Natural killer cell (primary cell): ENCODE measurements around the gene SHISA6. TPM values are rescaled to one million over a fixed set of nuclear protein-coding genes. Genes with fewer than 3 reads are reported as not detected.

Experiments used
- ATAC-seq, 3 donors: fragments of 150-1000 bp in 2 of 3; fragments of 200-7000 bp in 1 of 3; cut with Tn5 transposase; 1 replicate in 1 of 3; 2 replicates in 2 of 3; pipeline ENCODE4 v1.10.0; 2021; ENCODE audit warnings: mild to moderate bottlenecking in 2 of 3, moderate library complexity in 2 of 3
- DNase-seq, 2 donors: peaks; one replicate each; pipeline versions ENCODE4 v3.0.0 to v3.0.0-alpha.2; 2013 to 2021; ENCODE audit warnings: mixed read lengths in 1 of 2
- H3K27ac ChIP-seq: one replicate; pipeline ENCODE4 v1.5.1; 2013; ENCODE audit warnings: mild to moderate bottlenecking, low read length
- H3K27me3 ChIP-seq: one replicate; pipeline ENCODE4 v1.6.1; 2013; ENCODE audit warnings: low read length; ENCODE audit not compliant: control insufficient read depth, insufficient read depth
- H3K36me3 ChIP-seq: one replicate; pipeline ENCODE4 v1.6.1; 2013; ENCODE audit warnings: low read length; ENCODE audit not compliant: control insufficient read depth, insufficient read depth
- H3K4me1 ChIP-seq: one replicate; pipeline ENCODE4 v1.6.1; 2013; ENCODE audit warnings: low read length; ENCODE audit not compliant: control insufficient read depth, insufficient read depth
- H3K4me3 ChIP-seq: one replicate; pipeline ENCODE4 v1.5.1; 2013; ENCODE audit warnings: low read length
- H3K9me3 ChIP-seq: one replicate; pipeline ENCODE4 v1.6.1; 2013; ENCODE audit warnings: low read length; ENCODE audit not compliant: control insufficient read depth, insufficient read depth
- H3K27ac Mint-ChIP-seq, 2 donors: one replicate each; pipeline ENCODE4 v1.8.0; 2022; ENCODE audit warnings: mild to moderate bottlenecking in 2 of 2, mixed read lengths in 2 of 2, moderate library complexity in 1 of 2
- H3K27me3 Mint-ChIP-seq, 2 donors: one replicate each; pipeline ENCODE4 v1.8.0; 2022; ENCODE audit warnings: low read depth in 2 of 2, mixed read lengths in 2 of 2
- H3K36me3 Mint-ChIP-seq: one replicate; pipeline ENCODE4 v1.8.0; 2022; ENCODE audit warnings: mixed read lengths
- H3K4me1 Mint-ChIP-seq, 2 donors: one replicate each; pipeline ENCODE4 v1.8.0; 2022; ENCODE audit warnings: mixed read lengths in 2 of 2
- H3K4me3 Mint-ChIP-seq: one replicate; pipeline ENCODE4 v1.8.0; 2022; ENCODE audit warnings: mild to moderate bottlenecking, moderate library complexity, mixed read lengths
- H3K9me3 Mint-ChIP-seq, 2 donors: one replicate each; pipeline ENCODE4 v1.8.0; 2022; ENCODE audit warnings: mixed read lengths in 2 of 2
- WGBS: methylation state at CpG from one replicate; pipeline ENCODE4 v1.1.7; 2013; ENCODE audit warnings: missing lambda C conversion rate; ENCODE audit not compliant: insufficient coverage; 5-methylcytosine and 5-hydroxymethylcytosine counted together
- intact Hi-C: fragments of 100-400 bp; cut with micrococcal nuclease; formaldehyde crosslinking; loops from one replicate; pipeline ENCODE4 v1.14.2; 2022
- total RNA-seq, 4 donors: library from RNA; stranded (reverse); fragments of 120-200 nt in 1 of 4; gene quantifications; one replicate each; pipeline versions ENCODE4 v1.2.3 to v1.2.4, GENCODE V29; 2013 to 2022
- TF ChIP-seq, protein P1 (sequence below): fragments of 200-600 bp; IDR thresholded peaks from one replicate; pipeline ENCODE4 v1.8.0; 2022; ENCODE audit warnings: antibody characterized with exemption

The SHISA6 gene
- total RNA-seq, 3 donors from 2014 or later (not counting 1 experiment from before 2014, with no cell fraction given), result not detected

GRCh38 chr17:11319894-11320293 is 78.9 kb downstream of the SHISA6 start:
- DNase-seq (no peak), ATAC-seq (no peak)
- H3K36me3 ChIP-seq, result no peaks in the 10 kb centered on the region
- H3K4me1 ChIP-seq, result no peaks in the 10 kb centered on the region
- peaks cover 7 to 8% of the 10 kb centered on the region in 2 donors for H3K9me3 Mint-ChIP-seq
- 73% methylated on average over 3 of the region's 3 CpGs for WGBS
- H3K4me3 Mint-ChIP-seq, result no peak overlapping the region
- no peak overlapping the region for H3K4me3 ChIP-seq
- H3K27ac ChIP-seq, result no peak overlapping the region
- TF ChIP-seq, protein P1, sequence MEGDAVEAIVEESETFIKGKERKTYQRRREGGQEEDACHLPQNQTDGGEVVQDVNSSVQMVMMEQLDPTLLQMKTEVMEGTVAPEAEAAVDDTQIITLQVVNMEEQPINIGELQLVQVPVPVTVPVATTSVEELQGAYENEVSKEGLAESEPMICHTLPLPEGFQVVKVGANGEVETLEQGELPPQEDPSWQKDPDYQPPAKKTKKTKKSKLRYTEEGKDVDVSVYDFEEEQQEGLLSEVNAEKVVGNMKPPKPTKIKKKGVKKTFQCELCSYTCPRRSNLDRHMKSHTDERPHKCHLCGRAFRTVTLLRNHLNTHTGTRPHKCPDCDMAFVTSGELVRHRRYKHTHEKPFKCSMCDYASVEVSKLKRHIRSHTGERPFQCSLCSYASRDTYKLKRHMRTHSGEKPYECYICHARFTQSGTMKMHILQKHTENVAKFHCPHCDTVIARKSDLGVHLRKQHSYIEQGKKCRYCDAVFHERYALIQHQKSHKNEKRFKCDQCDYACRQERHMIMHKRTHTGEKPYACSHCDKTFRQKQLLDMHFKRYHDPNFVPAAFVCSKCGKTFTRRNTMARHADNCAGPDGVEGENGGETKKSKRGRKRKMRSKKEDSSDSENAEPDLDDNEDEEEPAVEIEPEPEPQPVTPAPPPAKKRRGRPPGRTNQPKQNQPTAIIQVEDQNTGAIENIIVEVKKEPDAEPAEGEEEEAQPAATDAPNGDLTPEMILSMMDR, result no peak
- no peak overlapping the region for H3K27ac Mint-ChIP-seq
- H3K36me3 Mint-ChIP-seq, result no peaks in the 10 kb centered on the region
- peaks cover 3% of the 10 kb centered on the region for H3K9me3 ChIP-seq
- no peaks in the 10 kb centered on the region for H3K27me3 Mint-ChIP-seq
- intact Hi-C loops, result no loop called here
- no peaks in the 10 kb centered on the region for H3K27me3 ChIP-seq
- no peaks in the 10 kb centered on the region for H3K4me1 Mint-ChIP-seq

DNA sequence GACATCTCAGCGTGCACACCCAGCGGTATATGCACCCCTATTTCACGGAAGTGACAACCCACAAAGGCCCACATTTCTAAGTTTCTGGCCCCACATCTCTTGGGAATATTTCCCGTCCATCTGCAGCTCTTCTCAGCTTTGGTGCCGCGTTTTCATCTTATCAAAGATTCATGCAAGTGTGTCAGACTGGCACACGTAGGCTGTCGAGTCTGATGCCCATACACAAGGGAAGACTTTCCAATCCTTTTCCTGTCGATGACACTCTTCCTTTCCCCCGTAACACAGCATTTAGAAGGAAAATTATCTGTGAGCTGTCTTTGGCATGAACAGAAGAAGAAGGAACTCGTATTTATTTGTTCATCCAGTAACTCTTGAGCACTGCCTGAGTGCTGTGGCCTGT is 83.0 kb downstream of the SHISA6 start:
- intact Hi-C loops, result no loop called here
- ATAC-seq, result no peak
- TF ChIP-seq, protein P1, result no peak
- no peaks in the 10 kb centered on the region for H3K4me1 ChIP-seq
- Mint-ChIP-seq H3K4me3 (no peak overlapping the region), H3K27ac (no peak overlapping the region), H3K36me3 (no peaks in the 10 kb centered on the region), H3K9me3 (peaks cover 4 to 8% of the 10 kb centered on the region in 2 donors), H3K27me3 (no peaks in the 10 kb centered on the region), H3K4me1 (no peaks in the 10 kb centered on the region)
- DNase-seq, result no peak
- no peaks in the 10 kb centered on the region for H3K36me3 ChIP-seq
- H3K27me3 ChIP-seq, result no peaks in the 10 kb centered on the region
- WGBS, result 90% methylated on average over 11 of the region's 11 CpGs
- H3K4me3 ChIP-seq, result no peak overlapping the region
- H3K27ac ChIP-seq, result no peak overlapping the region
- H3K9me3 ChIP-seq, result peaks cover 5% of the 10 kb centered on the region

DNA sequence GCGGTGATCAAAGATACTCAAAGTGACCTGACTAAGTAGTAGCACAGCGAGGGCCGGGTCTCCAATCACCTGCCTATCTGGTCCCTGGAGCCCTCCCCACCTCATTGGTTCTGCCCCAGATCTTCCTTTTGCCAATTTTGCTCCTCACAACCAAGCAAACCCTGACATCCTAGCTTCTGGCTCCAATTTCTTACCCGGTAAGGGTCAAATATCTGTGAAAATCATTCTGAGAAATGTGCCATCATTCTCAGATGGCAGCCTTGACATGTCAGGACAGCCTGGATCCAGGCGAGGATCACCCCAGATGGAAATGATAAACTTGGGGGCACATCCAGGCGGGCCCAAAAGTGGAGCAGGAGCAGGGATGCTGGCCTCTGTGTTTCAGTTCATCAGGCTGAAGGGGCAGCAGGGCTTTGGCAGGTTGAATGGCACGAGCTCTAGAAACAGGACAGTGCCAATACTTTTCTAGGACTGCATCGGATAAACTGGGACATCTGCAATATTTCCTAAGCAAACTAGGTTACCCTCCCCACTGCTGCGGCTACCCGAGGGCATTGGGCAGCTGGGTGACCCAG is 83.9 kb downstream of the SHISA6 start:
- no peaks in the 10 kb centered on the region for H3K36me3 Mint-ChIP-seq
- TF ChIP-seq, protein P1, result no peak
- Histone ChIP-seq H3K4me1 (no peaks in the 10 kb centered on the region), H3K9me3 (peaks cover 5% of the 10 kb centered on the region), H3K4me3 (no peak overlapping the region), H3K27me3 (no peaks in the 10 kb centered on the region), H3K36me3 (no peaks in the 10 kb centered on the region), H3K27ac (no peak overlapping the region)
- H3K27me3 Mint-ChIP-seq, result no peaks in the 10 kb centered on the region
- intact Hi-C loops, result no loop called here
- H3K4me3 Mint-ChIP-seq, result no peak overlapping the region
- 86% methylated on average over 10 of the region's 10 CpGs for WGBS
- H3K27ac Mint-ChIP-seq, result no peak overlapping the region
- DNase-seq (no peak), ATAC-seq (no peak)
- H3K9me3 Mint-ChIP-seq, result peaks cover 4 to 8% of the 10 kb centered on the region in 2 donors
- no peaks in the 10 kb centered on the region for H3K4me1 Mint-ChIP-seq

- Mint-ChIP-seq H3K4me1 (no peaks in the 10 kb centered on the region), H3K27me3 (no peaks in the 10 kb centered on the region), H3K4me3 (no peak overlapping the region), H3K9me3 (peaks cover 3 to 4% of the 10 kb centered on the region in 2 donors), H3K27ac (no peak overlapping the region), H3K36me3 (no peaks in the 10 kb centered on the region)
- intact Hi-C loops, result no loop called here
- H3K27me3 ChIP-seq, result no peaks in the 10 kb centered on the region
- no peaks in the 10 kb centered on the region for H3K36me3 ChIP-seq
- 95% methylated on average over 5 of the region's 5 CpGs for WGBS
- TF ChIP-seq, protein P1, result no peak
- H3K9me3 ChIP-seq, result peaks cover 5% of the 10 kb centered on the region
- no peak for ATAC-seq
- H3K27ac ChIP-seq, result no peak overlapping the region
- H3K4me1 ChIP-seq, result no peaks in the 10 kb centered on the region
- H3K4me3 ChIP-seq, result no peak overlapping the region
- no peak for DNase-seq
Measured at GRCh38 chr17:11326492-11326891, 85.5 kb downstream of the SHISA6 start.
